ENCODE results near the gene PLA2G1B. TPM values are rescaled to one million over a fixed set of nuclear protein-coding genes. Genes with fewer than 3 reads are reported as not detected.

PLA2G1B gene
- total RNA-seq, 1 donor from 2014 or later, result not detected

- Mint-ChIP-seq H3K4me3 (peak within 1 kb of the TSS; percentile 91), H3K4me1 (peaks cover 6% of the 10 kb centered on the region), H3K9me3 (no peaks in the 10 kb centered on the region), H3K27ac (ENCODE audit: unreplicated experiment) (peak within 1 kb of the TSS; percentile 89), H3K27me3 (ENCODE audit: low read depth) (no peaks in the 10 kb centered on the region), H3K36me3 (ENCODE audit: low read depth) (no peaks in the 10 kb centered on the region)
- peak; percentile 90 for TF ChIP-seq CTCF (conservative IDR thresholded peaks at IDR 0.05)
- DNase-seq (ENCODE audit: low read depth, low spot score), result peak; percentile 88
These were observed 25.4 kb downstream of the PLA2G1B start, which contains the start of gene SIRT4 for GRCh38 chr12:120301962-120302815. TSS of gene SIRT4 (plus strand) at chr12:120302321. CDS start at chr12:120303562, 1,241 bp downstream.

- H3K9me3 Mint-ChIP-seq, result no peaks in the 10 kb centered on the region
- no peak within 1 kb of the TSS for H3K27ac Mint-ChIP-seq (ENCODE audit: unreplicated experiment)
- H3K36me3 Mint-ChIP-seq (ENCODE audit: low read depth), result no peaks in the 10 kb centered on the region
- H3K27me3 Mint-ChIP-seq (ENCODE audit: low read depth), result no peaks in the 10 kb centered on the region
- no peak for TF ChIP-seq CTCF (conservative IDR thresholded peaks at IDR 0.05)
- no peak within 1 kb of the TSS for H3K4me3 Mint-ChIP-seq
- peak; percentile 70 for DNase-seq (ENCODE audit: low read depth, low spot score)
- peaks cover 16% of the 10 kb centered on the region for H3K4me1 Mint-ChIP-seq
These were observed 34.7 kb downstream of the PLA2G1B start, which contains the start of gene RNU4-1 for GRCh38 chr12:120292661-120293531. TSS of gene RNU4-1 (minus strand) at chr12:120293237.

GRCh38 chr12:120292411-120292660 is 35.2 kb downstream of the PLA2G1B start:
- no peak for DNase-seq (ENCODE audit: low read depth, low spot score)
- H3K27ac Mint-ChIP-seq (ENCODE audit: unreplicated experiment), result no peak overlapping the region
- TF ChIP-seq CTCF (conservative IDR thresholded peaks at IDR 0.05), result no peak
- H3K36me3 Mint-ChIP-seq (ENCODE audit: low read depth), result no peaks in the 10 kb centered on the region
- no peaks in the 10 kb centered on the region for H3K27me3 Mint-ChIP-seq (ENCODE audit: low read depth)
- H3K4me3 Mint-ChIP-seq, result no peak overlapping the region
- H3K9me3 Mint-ChIP-seq, result no peaks in the 10 kb centered on the region
- peaks cover 16% of the 10 kb centered on the region for H3K4me1 Mint-ChIP-seq

- no peaks in the 10 kb centered on the region for H3K9me3 Mint-ChIP-seq
- no peak overlapping the region for H3K4me3 Mint-ChIP-seq
- TF ChIP-seq CTCF (conservative IDR thresholded peaks at IDR 0.05), result no peak
- peak overlapping the region; percentile 73 for H3K27ac Mint-ChIP-seq (ENCODE audit: unreplicated experiment)
- peak; percentile 29 for DNase-seq (ENCODE audit: low read depth, low spot score)
- no peaks in the 10 kb centered on the region for H3K36me3 Mint-ChIP-seq (ENCODE audit: low read depth)
- peaks cover 27% of the 10 kb centered on the region for H3K4me1 Mint-ChIP-seq
- H3K27me3 Mint-ChIP-seq (ENCODE audit: low read depth), result no peaks in the 10 kb centered on the region
These were observed 36.8 kb downstream of the PLA2G1B start for GRCh38 chr12:120290609-120291305.

GRCh38 chr12:120287491-120287890 is 40.1 kb downstream of the PLA2G1B start:
- H3K36me3 Mint-ChIP-seq (ENCODE audit: low read depth), result no peaks in the 10 kb centered on the region

More at GRCh38 chr12:120287491-120287890, 40.1 kb downstream of the PLA2G1B start:
- Mint-ChIP-seq H3K27me3 (ENCODE audit: low read depth) (no peaks in the 10 kb centered on the region), H3K4me3 (no peak overlapping the region), H3K27ac (ENCODE audit: unreplicated experiment) (peak overlapping the region; percentile 8), H3K4me1 (peaks cover 27% of the 10 kb centered on the region), H3K9me3 (no peaks in the 10 kb centered on the region)
- no peak for DNase-seq (ENCODE audit: low read depth, low spot score)
- no peak for TF ChIP-seq CTCF (conservative IDR thresholded peaks at IDR 0.05)
